ENCODE measurements around the gene ANKRD29. TPM values are rescaled to one million over a fixed set of nuclear protein-coding genes. Genes with fewer than 3 reads are reported as not detected.
"Not testable (repeated sequence)": the region's sequence is repeated elsewhere in the genome, so short reads cannot be mapped to it uniquely, and the experiment has no call there.

The ANKRD29 gene
- total RNA-seq, 4 donors from 2014 or later, result 13.0 to 22.1 (median 16.8) TPM

DNA sequence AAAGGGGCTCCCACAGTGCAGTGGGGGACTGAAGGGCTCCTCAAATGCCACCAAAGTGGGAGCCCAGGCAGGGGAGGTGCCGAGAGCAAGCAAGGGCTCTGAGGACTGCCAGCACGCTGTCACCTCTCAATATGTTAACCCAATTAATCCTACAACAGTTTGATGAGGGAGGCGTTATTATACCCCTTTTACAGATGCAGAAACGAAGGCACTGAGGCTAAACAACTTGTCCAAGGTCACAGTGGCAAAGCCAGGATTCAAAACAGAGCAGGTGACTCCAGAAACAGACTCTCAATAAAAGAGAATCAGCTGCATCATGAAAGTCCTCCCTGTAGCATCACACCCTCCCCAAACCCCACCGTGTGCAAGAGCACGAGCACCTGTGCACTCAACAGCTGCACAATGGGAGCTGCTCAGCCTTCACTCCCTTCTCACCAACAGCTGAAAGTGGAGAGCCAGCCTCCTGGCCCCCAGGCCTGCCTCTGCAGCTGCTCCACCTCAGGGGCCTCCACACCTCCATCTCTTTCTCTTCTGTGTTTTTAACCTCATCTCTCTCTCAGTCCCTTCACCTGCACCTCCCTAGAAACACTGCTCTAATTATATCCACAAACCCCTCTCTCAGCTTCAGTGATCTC, 84.5 kb downstream of the ANKRD29 start:
- Histone ChIP-seq H3K27me3 (no peaks in the 10 kb centered on the region), H3K4me1 (peaks cover 0 to 59% (median 28%) of the 10 kb centered on the region in 4 donors), H3K27ac (no peak overlapping the region), H3K9me3 (no peaks in the 10 kb centered on the region), H3K36me3 (peaks cover 2 to 20% (median 3%) of the 10 kb centered on the region in 3 donors), H3K4me3 (no peak overlapping the region)
- WGBS, 2 donors, result 91% methylated on average over 5 to 6 of the region's 6 CpGs
- DNase-seq (ENCODE audit: low spot score in 2 of 2), result no peak
- TF ChIP-seq EP300 (IDR thresholded peaks at IDR 0.05) (no peak), POLR2A (IDR thresholded peaks at IDR 0.05) (no peak)
- TF ChIP-seq, protein P1, sequence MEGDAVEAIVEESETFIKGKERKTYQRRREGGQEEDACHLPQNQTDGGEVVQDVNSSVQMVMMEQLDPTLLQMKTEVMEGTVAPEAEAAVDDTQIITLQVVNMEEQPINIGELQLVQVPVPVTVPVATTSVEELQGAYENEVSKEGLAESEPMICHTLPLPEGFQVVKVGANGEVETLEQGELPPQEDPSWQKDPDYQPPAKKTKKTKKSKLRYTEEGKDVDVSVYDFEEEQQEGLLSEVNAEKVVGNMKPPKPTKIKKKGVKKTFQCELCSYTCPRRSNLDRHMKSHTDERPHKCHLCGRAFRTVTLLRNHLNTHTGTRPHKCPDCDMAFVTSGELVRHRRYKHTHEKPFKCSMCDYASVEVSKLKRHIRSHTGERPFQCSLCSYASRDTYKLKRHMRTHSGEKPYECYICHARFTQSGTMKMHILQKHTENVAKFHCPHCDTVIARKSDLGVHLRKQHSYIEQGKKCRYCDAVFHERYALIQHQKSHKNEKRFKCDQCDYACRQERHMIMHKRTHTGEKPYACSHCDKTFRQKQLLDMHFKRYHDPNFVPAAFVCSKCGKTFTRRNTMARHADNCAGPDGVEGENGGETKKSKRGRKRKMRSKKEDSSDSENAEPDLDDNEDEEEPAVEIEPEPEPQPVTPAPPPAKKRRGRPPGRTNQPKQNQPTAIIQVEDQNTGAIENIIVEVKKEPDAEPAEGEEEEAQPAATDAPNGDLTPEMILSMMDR (IDR thresholded peaks at IDR 0.05), result no peak

DNA sequence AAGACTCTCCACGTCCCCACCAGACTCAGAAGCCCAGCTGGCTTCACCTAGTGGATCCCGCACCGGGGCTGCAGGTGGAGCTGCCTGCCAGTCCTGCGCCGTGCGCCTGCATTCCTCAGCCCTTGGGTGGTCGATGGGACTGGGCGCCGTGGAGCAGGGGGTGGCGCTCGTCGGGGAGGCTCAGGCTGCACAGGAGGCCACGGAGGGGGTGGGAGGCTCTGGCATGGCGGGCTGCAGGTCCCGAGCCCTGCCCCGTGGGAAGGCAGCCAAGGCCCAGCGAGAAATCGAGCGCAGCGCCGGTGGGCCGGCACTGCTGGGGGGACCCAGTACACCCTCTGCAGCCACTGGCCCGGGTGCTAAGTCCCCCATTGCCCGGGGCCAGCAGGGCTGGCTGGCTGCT, 85.2 kb downstream of the ANKRD29 start:
- H3K27ac ChIP-seq; DNase-seq (ENCODE audit: low spot score in 2 of 2); H3K9me3 ChIP-seq; H3K4me3 ChIP-seq; H3K27me3 ChIP-seq: not testable (repeated sequence)
- 94 to 100% methylated on average over 5 to 13 of the region's 24 CpGs for WGBS, 2 donors
- Histone ChIP-seq H3K4me1 (peaks cover 0 to 52% (median 25%) of the 10 kb centered on the region in 4 donors), H3K36me3 (peaks cover 2 to 25% (median 9%) of the 10 kb centered on the region in 3 donors)

DNA sequence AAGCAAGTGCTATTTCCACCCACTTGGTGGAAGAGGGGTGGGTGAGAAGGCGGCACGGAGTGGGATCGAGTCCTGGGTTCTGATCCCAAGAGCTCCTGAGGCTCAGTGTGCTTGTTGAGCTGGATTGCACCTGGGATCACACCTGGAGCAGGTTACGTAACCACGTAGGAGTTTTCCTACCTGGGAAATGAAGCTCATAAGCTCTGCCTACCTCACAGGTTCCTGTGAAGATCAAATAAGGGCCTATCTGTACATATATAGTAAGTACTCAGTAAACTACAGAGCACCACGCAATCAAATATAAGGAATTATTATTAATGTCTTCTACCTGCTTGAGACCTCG, 87.4 kb downstream of the ANKRD29 start:
- H3K4me3 ChIP-seq, result no peak overlapping the region
- TF ChIP-seq POLR2A (IDR thresholded peaks at IDR 0.05) (no peak), EP300 (IDR thresholded peaks at IDR 0.05) (no peak)
- TF ChIP-seq, protein P1 (IDR thresholded peaks at IDR 0.05), result no peak
- H3K27me3 ChIP-seq, result no peaks in the 10 kb centered on the region
- no peak overlapping the region for H3K27ac ChIP-seq
- no peaks in the 10 kb centered on the region for H3K9me3 ChIP-seq
- DNase-seq (ENCODE audit: low spot score in 2 of 2), result no peak
- WGBS, 2 donors, result 94 to 96% methylated on average over 7 of the region's 7 CpGs
- H3K4me1 ChIP-seq, result peaks cover 0 to 38% (median 19%) of the 10 kb centered on the region in 4 donors
- H3K36me3 ChIP-seq, result peaks cover 2 to 46% (median 10%) of the 10 kb centered on the region in 3 donors

DNA sequence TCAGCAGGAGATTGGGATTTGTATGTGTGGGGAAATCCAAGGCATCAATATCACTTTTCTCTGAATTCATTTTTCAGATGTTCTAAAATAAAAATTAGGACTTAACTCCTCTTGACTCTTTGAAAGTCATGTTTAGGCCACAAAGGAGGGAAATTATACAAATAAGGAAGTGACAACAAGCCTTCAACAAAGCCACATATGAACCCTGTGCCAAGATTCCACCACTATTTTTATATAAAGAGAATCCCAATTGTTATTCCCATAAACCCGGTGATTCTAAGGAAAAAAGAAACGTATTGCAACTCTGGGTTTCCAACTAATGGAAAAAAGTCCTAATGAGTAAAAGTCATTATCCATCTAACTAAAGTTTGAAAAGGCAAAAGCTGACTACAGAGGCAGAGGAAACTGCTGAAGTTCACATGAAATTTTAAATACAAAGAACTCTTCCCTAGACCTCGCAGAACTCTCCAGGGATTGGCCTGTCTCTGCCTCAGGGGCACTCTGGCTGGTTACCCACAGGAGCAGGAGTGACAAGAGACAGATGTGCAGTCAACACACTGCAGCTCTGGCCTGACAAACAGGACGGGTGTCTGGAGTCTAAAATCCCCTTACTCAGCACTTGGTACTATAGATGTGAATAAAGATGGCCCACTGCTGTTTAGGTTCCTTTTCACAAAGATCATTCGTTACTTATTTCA, 88.0 kb downstream of the ANKRD29 start:
- Histone ChIP-seq H3K27me3 (no peaks in the 10 kb centered on the region), H3K4me1 (peaks cover 0 to 33% (median 16%) of the 10 kb centered on the region in 4 donors), H3K36me3 (peaks cover 2 to 51% (median 10%) of the 10 kb centered on the region in 3 donors), H3K4me3 (no peak overlapping the region), H3K9me3 (no peaks in the 10 kb centered on the region), H3K27ac (peak overlapping the region in 3 of 4 donors; percentile 21 to 69 (median 46))
- TF ChIP-seq POLR2A (IDR thresholded peaks at IDR 0.05) (no peak), EP300 (IDR thresholded peaks at IDR 0.05) (no peak)
- TF ChIP-seq, protein P1 (IDR thresholded peaks at IDR 0.05), result no peak
- 47 to 53% methylated on average over 5 of the region's 5 CpGs for WGBS, 2 donors
- DNase-seq (ENCODE audit: low spot score in 2 of 2), result no peak

DNA sequence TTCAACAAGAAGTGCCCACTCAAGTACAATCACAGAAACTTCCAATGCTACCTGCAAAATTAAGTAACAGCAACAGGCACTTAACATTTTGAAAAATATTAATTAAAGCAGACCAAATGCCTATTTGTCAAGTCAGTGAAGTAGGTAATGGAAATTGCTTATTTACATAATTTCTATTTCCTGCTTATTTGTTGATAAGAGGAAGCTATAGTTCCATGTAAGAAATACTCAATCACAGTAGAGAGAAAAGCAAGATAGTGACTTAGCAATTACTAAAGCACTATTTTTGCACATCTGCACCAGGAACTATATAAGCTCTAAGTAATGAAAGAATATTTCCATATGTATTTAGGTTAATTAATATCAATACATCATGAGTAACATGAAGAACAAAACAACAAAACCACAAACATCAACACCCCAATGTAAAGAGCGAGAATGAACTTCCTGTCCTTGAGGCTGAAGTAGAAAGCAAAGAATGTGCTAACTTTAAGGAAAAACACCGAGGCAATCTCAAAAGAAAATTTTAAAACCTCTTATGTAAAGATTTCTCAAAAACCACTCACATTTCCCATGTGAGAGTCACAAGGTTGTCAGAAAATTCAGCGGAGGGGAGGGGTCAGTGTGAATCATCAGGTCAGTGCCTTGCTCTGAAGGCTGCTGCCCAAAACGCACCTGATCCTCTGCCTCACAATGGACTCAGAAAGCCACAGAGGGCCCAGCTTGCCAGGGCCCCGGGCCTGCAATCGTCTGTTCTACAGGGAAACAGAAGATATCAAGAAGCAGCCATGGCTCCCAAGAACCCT, 88.9 kb downstream of the ANKRD29 start:
- Histone ChIP-seq H3K27me3 (no peaks in the 10 kb centered on the region), H3K27ac (peak overlapping the region in 3 of 4 donors; percentile 21 to 69 (median 46)), H3K36me3 (peaks cover 2 to 59% (median 10%) of the 10 kb centered on the region in 3 donors), H3K9me3 (no peaks in the 10 kb centered on the region), H3K4me3 (no peak overlapping the region), H3K4me1 (peaks cover 0 to 24% (median 14%) of the 10 kb centered on the region in 4 donors)
- no peak for TF ChIP-seq EP300 (IDR thresholded peaks at IDR 0.05)
- WGBS, 2 donors, result 42 to 44% methylated on average over 6 of the region's 6 CpGs
- no peak for DNase-seq (ENCODE audit: low spot score in 2 of 2)
